Loucy (cell line): ENCODE results near the gene GLUD1.
"Not testable (repeated sequence)": the region's sequence is repeated elsewhere in the genome, so short reads cannot be mapped to it uniquely, and the experiment has no call there.

Experiments
- H2AFZ ChIP-seq: fragments of 200-600 bp; sonication (generic); 2 replicates; pipeline ENCODE4 v1.6.0; 2016; ENCODE audit warnings: antibody characterized with exemption, mild to moderate bottlenecking, low read length, moderate library complexity
- H3F3A ChIP-seq: fragments of 200-600 bp; 2 replicates; pipeline ENCODE4 v1.6.0; 2016; ENCODE audit warnings: antibody characterized with exemption, low read depth, mild to moderate bottlenecking
- H3K27me3 ChIP-seq: fragments of 200-600 bp; sonication (generic); 2 replicates; pipeline ENCODE4 v1.6.1; 2014; ENCODE audit warnings: low read length, mild to moderate bottlenecking; ENCODE audit not compliant: insufficient read depth, poor library complexity, severe bottlenecking
- H3K36me3 ChIP-seq: fragments of 200-600 bp; sonication (generic); 2 replicates; pipeline ENCODE4 v1.6.1; 2016; ENCODE audit warnings: low read length; ENCODE audit not compliant: insufficient read depth
- H3K4me1 ChIP-seq: fragments of 200-600 bp; sonication (generic); 2 replicates; pipeline ENCODE4 v1.5.1; 2014; ENCODE audit warnings: low read length, mild to moderate bottlenecking; ENCODE audit not compliant: insufficient read depth, poor library complexity, severe bottlenecking
- H3K4me2 ChIP-seq: fragments of 200-600 bp; sonication (generic); 2 replicates; pipeline ENCODE4 v1.6.0; 2014; ENCODE audit warnings: antibody characterized with exemption, low read length, low read depth, mild to moderate bottlenecking; ENCODE audit not compliant: poor library complexity, severe bottlenecking
- H3K4me3 ChIP-seq: fragments of 200-600 bp; sonication (generic); 2 replicates; pipeline ENCODE4 v1.5.1; 2014; ENCODE audit warnings: low read length, mild to moderate bottlenecking, mixed read lengths; ENCODE audit not compliant: poor library complexity, severe bottlenecking
- H3K79me2 ChIP-seq: fragments of 200-600 bp; sonication (generic); 2 replicates; pipeline ENCODE4 v1.6.1; 2014; ENCODE audit warnings: low read length; ENCODE audit not compliant: insufficient read depth
- H3K9ac ChIP-seq: fragments of 200-600 bp; sonication (generic); 2 replicates; pipeline ENCODE4 v1.6.0; 2014; ENCODE audit warnings: mild to moderate bottlenecking, low read depth, low read length, moderate library complexity; ENCODE audit not compliant: poor library complexity, severe bottlenecking
- H3K9me2 ChIP-seq: fragments of 200-600 bp; sonication (generic); replicated peaks from 2 replicates; pipeline ENCODE4 v1.6.1; 2016; ENCODE audit warnings: low read depth, low read length, mixed read lengths
- H3K9me3 ChIP-seq: fragments of 200-600 bp; sonication (generic); 2 replicates; pipeline ENCODE4 v1.6.1; 2014; ENCODE audit warnings: mild to moderate bottlenecking, antibody characterized with exemption, low read length, low read depth; ENCODE audit not compliant: insufficient read depth
- H4K20me1 ChIP-seq: fragments of 200-600 bp; sonication (generic); 2 replicates; pipeline ENCODE4 v1.6.0; 2014; ENCODE audit warnings: antibody characterized with exemption, low read length, mild to moderate bottlenecking; ENCODE audit not compliant: insufficient read depth, poor library complexity, severe bottlenecking

GLUD1 gene

DNA sequence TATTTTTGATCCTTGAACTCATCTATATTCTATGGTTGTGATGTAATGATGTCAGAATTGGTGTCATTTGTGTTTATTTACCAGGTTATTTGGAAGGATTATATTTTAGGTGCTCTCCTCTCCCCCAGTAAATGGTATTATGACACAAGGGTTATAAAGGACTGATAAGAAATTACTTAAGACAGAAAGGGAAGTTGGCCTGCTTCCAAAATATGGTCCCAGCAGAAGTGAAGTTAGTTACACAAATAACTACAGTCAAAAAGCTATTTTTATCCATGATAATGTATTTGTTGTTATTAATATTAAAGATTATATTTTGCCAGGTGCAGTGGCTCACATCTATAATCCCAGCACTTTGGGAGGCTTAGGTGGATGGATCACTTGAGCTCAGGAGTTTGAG is 37.5 kb upstream of the GLUD1 start:
- not testable (repeated sequence) for H3K9me3 ChIP-seq, H3K9me2 ChIP-seq, H3K4me2 ChIP-seq, H3K27me3 ChIP-seq, H3K36me3 ChIP-seq, H3K4me1 ChIP-seq, H3K79me2 ChIP-seq, H4K20me1 ChIP-seq, H3F3A ChIP-seq, H2AFZ ChIP-seq, H3K4me3 ChIP-seq, H3K9ac ChIP-seq

DNA sequence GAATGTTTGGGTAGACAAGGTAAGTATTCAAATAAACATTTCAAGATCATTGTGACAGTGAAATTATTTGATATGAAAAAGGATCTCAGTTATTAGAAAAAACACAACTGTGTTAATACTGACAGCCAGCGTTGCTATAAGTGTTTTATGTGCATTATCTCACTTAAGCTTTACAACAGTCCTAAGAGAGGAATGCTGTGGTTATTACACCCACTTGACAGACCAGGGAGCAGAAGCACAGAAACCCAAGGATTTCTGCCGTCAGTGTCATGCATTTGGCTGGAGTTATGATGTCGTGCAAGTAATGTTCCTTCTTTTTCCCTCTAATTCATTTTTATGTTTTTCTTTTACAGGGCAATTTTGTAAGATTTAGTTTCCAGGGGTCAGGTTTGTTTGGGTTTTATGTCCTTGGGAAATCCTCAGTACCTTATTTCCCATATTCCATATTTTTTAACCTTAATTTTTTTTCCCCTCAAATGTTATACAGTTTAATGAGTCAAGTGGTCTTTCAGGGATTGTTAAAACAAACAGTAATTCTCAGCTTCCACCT is 33.0 kb upstream of the GLUD1 start:
- not testable (repeated sequence) for H4K20me1 ChIP-seq, H3K27me3 ChIP-seq, H3K9ac ChIP-seq, H3K4me2 ChIP-seq, H3F3A ChIP-seq, H3K79me2 ChIP-seq, H2AFZ ChIP-seq, H3K36me3 ChIP-seq, H3K4me3 ChIP-seq, H3K4me1 ChIP-seq, H3K9me3 ChIP-seq, H3K9me2 ChIP-seq

DNA sequence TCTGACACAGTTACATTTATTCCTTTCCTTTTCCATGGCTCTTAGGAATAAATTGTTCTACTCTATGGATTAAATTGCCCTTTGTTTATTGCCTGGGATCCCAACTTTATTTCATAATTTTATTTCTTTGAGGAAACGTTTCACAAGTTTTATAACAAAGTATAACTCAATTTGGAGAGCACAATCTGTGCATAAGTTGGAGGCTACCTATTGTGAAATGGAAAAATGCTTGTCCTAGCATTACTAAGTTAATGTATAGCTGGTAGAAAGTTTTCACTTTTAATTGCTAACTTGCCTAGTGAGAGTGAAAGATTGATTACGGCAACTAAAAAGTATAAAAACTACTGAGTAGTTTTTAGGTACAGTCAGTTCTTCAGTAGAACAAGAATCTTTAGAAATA is 32.4 kb upstream of the GLUD1 start:
- H4K20me1 ChIP-seq, H3K4me3 ChIP-seq, H3K4me1 ChIP-seq, H2AFZ ChIP-seq, H3F3A ChIP-seq, H3K9me3 ChIP-seq, H3K27me3 ChIP-seq, H3K4me2 ChIP-seq, H3K36me3 ChIP-seq, H3K9ac ChIP-seq, H3K79me2 ChIP-seq, H3K9me2 ChIP-seq: not testable (repeated sequence)

DNA sequence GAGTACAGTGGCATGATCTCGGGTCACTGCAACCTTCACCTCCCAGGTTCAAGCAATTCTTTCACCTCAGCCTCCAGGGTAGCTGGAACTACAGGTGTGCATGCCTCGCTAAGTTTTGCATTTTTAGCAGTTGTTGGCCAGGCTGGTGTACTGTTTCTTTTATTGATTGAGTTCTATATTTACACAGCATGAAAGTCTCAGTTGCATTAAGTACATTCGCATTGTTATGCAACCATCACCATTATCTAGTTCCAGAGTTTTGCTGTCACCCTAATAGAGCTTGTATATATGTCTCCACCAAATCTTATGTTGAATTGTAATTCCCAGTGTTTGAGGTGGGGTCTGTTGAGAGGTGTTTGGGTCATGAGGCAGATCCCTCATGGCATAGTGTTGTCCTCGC is 28.7 kb upstream of the GLUD1 start:
- not testable (repeated sequence) for H3K4me1 ChIP-seq, H3K4me2 ChIP-seq, H2AFZ ChIP-seq, H3K9me2 ChIP-seq, H3K4me3 ChIP-seq, H4K20me1 ChIP-seq, H3K79me2 ChIP-seq, H3K9me3 ChIP-seq, H3K9ac ChIP-seq, H3F3A ChIP-seq, H3K27me3 ChIP-seq, H3K36me3 ChIP-seq

DNA sequence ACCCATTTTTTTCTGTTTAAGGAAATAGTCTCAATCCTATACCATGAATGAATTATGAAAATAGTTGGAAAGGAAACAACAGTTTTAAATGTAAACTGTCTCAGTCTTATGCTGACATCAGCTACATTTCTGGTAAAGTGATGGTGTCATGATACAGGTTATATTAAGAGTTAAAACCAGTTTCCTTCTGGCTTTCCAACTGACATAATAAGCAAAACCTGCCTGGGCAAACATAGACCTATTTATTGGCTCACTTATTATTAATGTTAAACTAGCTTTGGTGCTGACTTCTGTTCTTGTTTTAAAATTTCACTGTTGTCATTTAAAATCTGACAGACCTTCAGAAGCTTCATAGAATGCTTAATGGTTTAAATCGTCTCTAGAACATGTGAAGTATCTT is 24.4 kb upstream of the GLUD1 start:
- not testable (repeated sequence) for H3K4me1 ChIP-seq, H3F3A ChIP-seq, H3K4me3 ChIP-seq, H3K79me2 ChIP-seq, H4K20me1 ChIP-seq, H3K9me2 ChIP-seq, H3K9ac ChIP-seq, H3K27me3 ChIP-seq, H3K4me2 ChIP-seq, H3K9me3 ChIP-seq, H2AFZ ChIP-seq, H3K36me3 ChIP-seq

DNA sequence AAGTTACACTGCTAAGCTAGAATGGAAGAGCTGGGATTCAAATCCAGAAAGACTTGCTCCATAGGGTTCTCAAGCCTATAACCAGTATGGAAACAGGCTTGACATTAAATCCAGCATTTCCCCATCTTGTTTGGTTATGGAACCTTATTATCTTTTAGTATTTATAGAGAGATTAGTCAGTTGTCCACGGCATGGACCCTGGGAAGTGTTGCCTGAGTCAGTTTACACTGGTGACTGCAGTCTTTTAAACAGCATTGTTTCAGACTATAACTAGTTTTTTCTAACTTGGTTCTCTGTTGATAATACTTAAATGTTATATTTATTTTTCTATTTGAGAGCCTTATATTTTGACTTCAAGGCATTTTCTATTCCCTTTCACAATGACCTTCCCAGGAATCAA is 23.5 kb upstream of the GLUD1 start:
- not testable (repeated sequence) for H3F3A ChIP-seq, H3K4me2 ChIP-seq, H3K4me1 ChIP-seq

More for the DNA sequence above, 23.5 kb upstream of the GLUD1 start:
- H3K9me3 ChIP-seq, H3K9ac ChIP-seq, H2AFZ ChIP-seq, H3K4me3 ChIP-seq, H4K20me1 ChIP-seq, H3K79me2 ChIP-seq, H3K36me3 ChIP-seq, H3K27me3 ChIP-seq, H3K9me2 ChIP-seq: not testable (repeated sequence)
